SK-N-SH (cell line): ENCODE data around the gene SREK1IP1. TPM values are rescaled to one million over a fixed set of nuclear protein-coding genes. Genes with fewer than 3 reads are reported as not detected.

Source experiments
- CTCF ChIA-PET: fragments of 300-600, 350-600 bp; formaldehyde crosslinking; extraction: SDS; loops from one replicate; lab custom pipeline; 2021; lab: Yijun Ruan, JAX
- POLR2A ChIA-PET: fragments of 350-600 bp; sonication (Branson Sonifier 250); formaldehyde crosslinking; extraction: SDS; loops from one replicate; lab custom pipeline; 2020; ENCODE audit warnings: antibody characterized with exemption, inconsistent platforms; lab: Yijun Ruan, JAX
- DNase-seq: peaks from one replicate; pipeline ENCODE4 v3.0.0; 2012
- H2AFZ ChIP-seq: fragments of 200-600 bp; sonication (generic); 2 replicates; pipeline ENCODE4 v1.8.1; 2016; ENCODE audit warnings: antibody characterized with exemption, mild to moderate bottlenecking, low read depth
- H3F3A ChIP-seq: fragments of 200-600 bp; sonication (generic); replicated peaks from 2 replicates; pipeline ENCODE3; 2016; ENCODE audit warnings: antibody characterized with exemption, mild to moderate bottlenecking; ENCODE audit not compliant: insufficient read depth
- H3K27ac ChIP-seq, 2 experiments: fragments of 200-500 bp in 1 of 2; fragments of 200-600 bp in 1 of 2; sonication (Bioruptor generic) in 1 of 2; sonication (generic), shearing (Covaris generic) in 1 of 2; 2 replicates each; pipeline versions ENCODE4 v1.5.1 to v1.6.1; 2014 to 2016; ENCODE audit warnings: low read depth in 2 of 2, inconsistent platforms in 1 of 2, low read length in 1 of 2, mild to moderate bottlenecking in 1 of 2, mixed read lengths in 1 of 2
- H3K27me3 ChIP-seq: fragments of 200-600 bp; sonication (generic), shearing (Covaris generic); 2 replicates; pipeline ENCODE4 v1.6.1; 2016; ENCODE audit warnings: mixed run types; ENCODE audit not compliant: insufficient read depth
- H3K36me3 ChIP-seq, 2 experiments: fragments of 200-500 bp in 1 of 2; fragments of 200-600 bp in 1 of 2; sonication (Bioruptor generic) in 1 of 2; sonication (generic) in 1 of 2; replicated peaks in 1 of 2; 2 replicates each; pipeline versions ENCODE3 to v1.5.1; 2014 to 2016; ENCODE audit warnings: low read length in 1 of 2, mild to moderate bottlenecking in 1 of 2; ENCODE audit not compliant: insufficient read depth in 2 of 2, control insufficient read depth in 1 of 2
- H3K4me1 ChIP-seq, 2 experiments: fragments of 200-500 bp in 1 of 2; fragments of 200-600 bp in 1 of 2; sonication (Bioruptor generic) in 1 of 2; sonication (generic), shearing (Covaris generic) in 1 of 2; 2 replicates each; pipeline versions ENCODE4 v1.5.1 to v1.6.1; 2014 to 2016; ENCODE audit warnings: low read depth in 1 of 2, low read length in 1 of 2, mixed run types in 1 of 2; ENCODE audit not compliant: insufficient read depth in 2 of 2, control insufficient read depth in 1 of 2
- H3K4me2 ChIP-seq: fragments of 200-600 bp; sonication (generic), shearing (Covaris generic); 2 replicates; pipeline ENCODE4 v1.6.1; 2017; ENCODE audit warnings: mixed run types
- H3K4me3 ChIP-seq, 2 experiments: fragments of 200-500 bp in 1 of 2; fragments of 200-600 bp in 1 of 2; sonication (Bioruptor generic) in 1 of 2; sonication (generic), shearing (Covaris generic) in 1 of 2; 2 replicates each; pipeline versions ENCODE4 v1.5.1 to v1.8.1; 2014 to 2016; ENCODE audit warnings: low read depth in 2 of 2, inconsistent platforms in 1 of 2, low read length in 1 of 2, mild to moderate bottlenecking in 1 of 2, mixed read lengths in 1 of 2, moderate library complexity in 1 of 2
- H3K79me2 ChIP-seq: fragments of 200-600 bp; sonication (generic); 2 replicates; pipeline ENCODE4 v1.8.1; 2017; ENCODE audit warnings: mild to moderate bottlenecking; ENCODE audit not compliant: insufficient read depth
- H3K9ac ChIP-seq: fragments of 200-600 bp; sonication (generic); 2 replicates; pipeline ENCODE4 v1.6.1; 2017; ENCODE audit warnings: mixed run types
- H3K9me2 ChIP-seq: fragments of 200-600 bp; sonication (generic); 2 replicates; pipeline ENCODE4 v1.6.1; 2017; ENCODE audit warnings: mixed run types
- H3K9me3 ChIP-seq: fragments of 200-600 bp; sonication (generic); 2 replicates; pipeline ENCODE4 v1.6.1; 2017; ENCODE audit warnings: mixed run types, mild to moderate bottlenecking, moderate library complexity
- H4K20me1 ChIP-seq: fragments of 200-600 bp; sonication (generic); 2 replicates; pipeline ENCODE4 v1.6.1; 2017; ENCODE audit warnings: mild to moderate bottlenecking, mixed run types; ENCODE audit not compliant: insufficient read depth
- CHD2 ChIP-seq: fragments of 150-350 bp; IDR thresholded peaks from 2 replicates; pipeline ENCODE4 v1.6.1; 2018; ENCODE audit warnings: low read length; ENCODE audit not compliant: partially characterized antibody
- CTCF ChIP-seq: fragments of 200-600 bp; sonication (generic); IDR thresholded peaks from 2 replicates; pipeline ENCODE4 v1.6.1; 2017; ENCODE audit warnings: antibody characterized with exemption, mild to moderate bottlenecking, moderate library complexity
- FOSL2 ChIP-seq: IDR thresholded peaks from 2 replicates; pipeline ENCODE4 v1.4.0; 2012; ENCODE audit warnings: low read depth, mild to moderate bottlenecking, moderate library complexity, borderline replicate concordance
- FOXJ3 ChIP-seq: sonication (generic); formaldehyde crosslinking; IDR thresholded peaks from 2 replicates; pipeline ENCODE4 v1.5.1; 2020; ENCODE audit warnings: mild to moderate bottlenecking, missing genetic modification reagents
- FOXM1 ChIP-seq: IDR thresholded peaks from 2 replicates; pipeline ENCODE4 v1.4.0; 2012; ENCODE audit warnings: low read depth, mild to moderate bottlenecking
- MAX ChIP-seq: IDR thresholded peaks from 2 replicates; pipeline ENCODE4 v1.4.0; 2012; ENCODE audit warnings: low read depth
- NRF1 ChIP-seq: IDR thresholded peaks from 2 replicates; pipeline ENCODE4 v1.6.1; 2012; ENCODE audit warnings: low read depth, mild to moderate bottlenecking, low read length
- POLR2AphosphoS5 ChIP-seq: IDR thresholded peaks from 2 replicates; pipeline ENCODE4 v1.6.1; 2012; ENCODE audit warnings: low read depth, low read length
- RFX5 ChIP-seq: IDR thresholded peaks from 2 replicates; pipeline ENCODE4 v1.6.1; 2012; ENCODE audit warnings: mild to moderate bottlenecking, improper control_type of control experiment, low read length
- SIN3A ChIP-seq: IDR thresholded peaks from 2 replicates; pipeline ENCODE4 v1.6.1; 2012; ENCODE audit warnings: low read depth, mild to moderate bottlenecking, low read length, moderate library complexity, borderline replicate concordance
- WGBS: methylation state at CpG from one replicate; pipeline ENCODE4 v1.1.6; 2017; ENCODE audit warnings: low lambda C conversion rate; 5-methylcytosine and 5-hydroxymethylcytosine counted together
- polyA plus RNA-seq, 3 experiments: library from polyadenylated mRNA; depleted of rRNA; stranded (reverse); fragments of >200 nt; gene quantifications; 2 replicates each; pipeline ENCODE4 v1.2.3, GENCODE V29; 2012
- TF ChIP-seq, protein P1 (sequence below): IDR thresholded peaks from 2 replicates; pipeline ENCODE4 v1.6.1; 2012; ENCODE audit warnings: mild to moderate bottlenecking, low read depth, low read length, moderate library complexity
- TF ChIP-seq, protein P2 (sequence below): fragments of 150-350 bp; IDR thresholded peaks from 2 replicates; pipeline ENCODE4 v1.6.1; 2016; ENCODE audit warnings: mild to moderate bottlenecking, low read depth, low read length

SREK1IP1 gene
- polyA plus RNA-seq, 1 of the 3 experiments (the other 2 are of a cell fraction) = 1.2 TPM

DNA sequence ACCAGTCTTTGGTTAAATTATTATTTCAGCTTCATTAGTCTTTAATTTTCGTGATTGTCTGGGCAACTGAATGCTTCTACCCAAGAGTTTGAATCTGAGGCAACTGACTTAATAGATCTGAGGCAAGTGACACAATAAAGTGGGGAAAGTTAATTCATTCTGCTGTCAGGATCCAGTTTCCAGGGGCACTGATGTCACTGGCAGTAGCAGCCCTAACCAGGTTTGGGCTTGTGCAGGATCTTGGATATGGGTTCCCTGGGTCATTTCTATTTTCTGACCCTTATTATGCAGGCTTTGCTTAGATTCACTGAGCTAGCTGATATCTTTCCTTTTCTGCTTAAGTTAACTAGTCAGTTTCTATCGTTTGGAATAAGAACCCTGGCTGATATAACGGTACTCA lies 9.6 kb downstream of the SREK1IP1 start:
- Histone ChIP-seq H4K20me1 (0 out of 2 replicates have a peak, but pooled peaks cover 4% of the 10 kb centered on the region), H3K9me3 (no peaks in the 10 kb centered on the region), H3K4me3 (no peak overlapping the region), H3K4me1 (peaks cover 2 to 4% of the 10 kb centered on the region in 2 experiments; a peak in 2 of 4 replicates), H3K36me3 (peaks cover 17% of the 10 kb centered on the region in 2 experiments), H3K27me3 (no peaks in the 10 kb centered on the region), H3K79me2 (peaks cover 75% of the 10 kb centered on the region)
- no peak for DNase-seq
- TF ChIP-seq MAX (no peak), SIN3A (no peak), RFX5 (no peak), POLR2AphosphoS5 (no peak), FOXM1 (no peak), CHD2 (no peak)
- TF ChIP-seq, protein P1, sequence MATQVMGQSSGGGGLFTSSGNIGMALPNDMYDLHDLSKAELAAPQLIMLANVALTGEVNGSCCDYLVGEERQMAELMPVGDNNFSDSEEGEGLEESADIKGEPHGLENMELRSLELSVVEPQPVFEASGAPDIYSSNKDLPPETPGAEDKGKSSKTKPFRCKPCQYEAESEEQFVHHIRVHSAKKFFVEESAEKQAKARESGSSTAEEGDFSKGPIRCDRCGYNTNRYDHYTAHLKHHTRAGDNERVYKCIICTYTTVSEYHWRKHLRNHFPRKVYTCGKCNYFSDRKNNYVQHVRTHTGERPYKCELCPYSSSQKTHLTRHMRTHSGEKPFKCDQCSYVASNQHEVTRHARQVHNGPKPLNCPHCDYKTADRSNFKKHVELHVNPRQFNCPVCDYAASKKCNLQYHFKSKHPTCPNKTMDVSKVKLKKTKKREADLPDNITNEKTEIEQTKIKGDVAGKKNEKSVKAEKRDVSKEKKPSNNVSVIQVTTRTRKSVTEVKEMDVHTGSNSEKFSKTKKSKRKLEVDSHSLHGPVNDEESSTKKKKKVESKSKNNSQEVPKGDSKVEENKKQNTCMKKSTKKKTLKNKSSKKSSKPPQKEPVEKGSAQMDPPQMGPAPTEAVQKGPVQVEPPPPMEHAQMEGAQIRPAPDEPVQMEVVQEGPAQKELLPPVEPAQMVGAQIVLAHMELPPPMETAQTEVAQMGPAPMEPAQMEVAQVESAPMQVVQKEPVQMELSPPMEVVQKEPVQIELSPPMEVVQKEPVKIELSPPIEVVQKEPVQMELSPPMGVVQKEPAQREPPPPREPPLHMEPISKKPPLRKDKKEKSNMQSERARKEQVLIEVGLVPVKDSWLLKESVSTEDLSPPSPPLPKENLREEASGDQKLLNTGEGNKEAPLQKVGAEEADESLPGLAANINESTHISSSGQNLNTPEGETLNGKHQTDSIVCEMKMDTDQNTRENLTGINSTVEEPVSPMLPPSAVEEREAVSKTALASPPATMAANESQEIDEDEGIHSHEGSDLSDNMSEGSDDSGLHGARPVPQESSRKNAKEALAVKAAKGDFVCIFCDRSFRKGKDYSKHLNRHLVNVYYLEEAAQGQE = no peak
- TF ChIP-seq, all 33 proteins: peak for 0
- ChIA-PET CTCF (interaction anchor here (1.2 kb wide), 1 partner anchor 124 kb away, joined by 3 read pairs; no protein-coding TSS in a partner anchor), POLR2A (no interaction called here)
- H3K9me2 ChIP-seq = no peaks in the 10 kb centered on the region
- H3K27ac ChIP-seq = no peak overlapping the region
- H3F3A ChIP-seq = no peaks in the 10 kb centered on the region
- WGBS = 88% methylated on average over 3 of the region's 3 CpGs
- no peak overlapping the region for H3K4me2 ChIP-seq
- no peak overlapping the region for H2AFZ ChIP-seq
- H3K9ac ChIP-seq = no peak overlapping the region

- peaks cover 16% of the 10 kb centered on the region in 2 experiments for H3K36me3 ChIP-seq
- no peaks in the 10 kb centered on the region for H3K27me3 ChIP-seq
- TF ChIP-seq POLR2AphosphoS5 = no peak
- no peak for TF ChIP-seq FOXJ3 (CRISPR knock-in tag)
- TF ChIP-seq FOSL2 = no peak
- TF ChIP-seq, protein P2, sequence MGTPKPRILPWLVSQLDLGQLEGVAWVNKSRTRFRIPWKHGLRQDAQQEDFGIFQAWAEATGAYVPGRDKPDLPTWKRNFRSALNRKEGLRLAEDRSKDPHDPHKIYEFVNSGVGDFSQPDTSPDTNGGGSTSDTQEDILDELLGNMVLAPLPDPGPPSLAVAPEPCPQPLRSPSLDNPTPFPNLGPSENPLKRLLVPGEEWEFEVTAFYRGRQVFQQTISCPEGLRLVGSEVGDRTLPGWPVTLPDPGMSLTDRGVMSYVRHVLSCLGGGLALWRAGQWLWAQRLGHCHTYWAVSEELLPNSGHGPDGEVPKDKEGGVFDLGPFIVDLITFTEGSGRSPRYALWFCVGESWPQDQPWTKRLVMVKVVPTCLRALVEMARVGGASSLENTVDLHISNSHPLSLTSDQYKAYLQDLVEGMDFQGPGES = no peak
- TF ChIP-seq NRF1 = no peak
- TF ChIP-seq CTCF = no peak
- TF ChIP-seq, protein P1 = no peak
- TF ChIP-seq, all 33 proteins: peak for 0
- ChIA-PET POLR2A (no interaction called here), CTCF (no interaction called here)
- H4K20me1 ChIP-seq = 0 out of 2 replicates have a peak, but pooled peaks cover 3% of the 10 kb centered on the region
- H3K9ac ChIP-seq = no peak overlapping the region
- H3K27ac ChIP-seq = no peak overlapping the region
- no peaks in the 10 kb centered on the region for H3F3A ChIP-seq
- H3K79me2 ChIP-seq = peaks cover 44% of the 10 kb centered on the region
- no peaks in the 10 kb centered on the region for H3K9me3 ChIP-seq
- H2AFZ ChIP-seq = no peak overlapping the region
- 94% methylated on average over 2 of the region's 2 CpGs for WGBS
- H3K4me2 ChIP-seq = no peak overlapping the region
- H3K4me3 ChIP-seq = no peak overlapping the region
- no peaks in the 10 kb centered on the region for H3K9me2 ChIP-seq
- 0 out of 4 replicates have a peak, but pooled peaks cover 0 to 4% of the 10 kb centered on the region in 2 experiments for H3K4me1 ChIP-seq
- no peak for DNase-seq
Observed at GRCh38 chr5:64754066-64754465, 14.4 kb downstream of the SREK1IP1 start.
